ENCODE measurements around the gene ACTN4.

Gene ACTN4

DNA sequence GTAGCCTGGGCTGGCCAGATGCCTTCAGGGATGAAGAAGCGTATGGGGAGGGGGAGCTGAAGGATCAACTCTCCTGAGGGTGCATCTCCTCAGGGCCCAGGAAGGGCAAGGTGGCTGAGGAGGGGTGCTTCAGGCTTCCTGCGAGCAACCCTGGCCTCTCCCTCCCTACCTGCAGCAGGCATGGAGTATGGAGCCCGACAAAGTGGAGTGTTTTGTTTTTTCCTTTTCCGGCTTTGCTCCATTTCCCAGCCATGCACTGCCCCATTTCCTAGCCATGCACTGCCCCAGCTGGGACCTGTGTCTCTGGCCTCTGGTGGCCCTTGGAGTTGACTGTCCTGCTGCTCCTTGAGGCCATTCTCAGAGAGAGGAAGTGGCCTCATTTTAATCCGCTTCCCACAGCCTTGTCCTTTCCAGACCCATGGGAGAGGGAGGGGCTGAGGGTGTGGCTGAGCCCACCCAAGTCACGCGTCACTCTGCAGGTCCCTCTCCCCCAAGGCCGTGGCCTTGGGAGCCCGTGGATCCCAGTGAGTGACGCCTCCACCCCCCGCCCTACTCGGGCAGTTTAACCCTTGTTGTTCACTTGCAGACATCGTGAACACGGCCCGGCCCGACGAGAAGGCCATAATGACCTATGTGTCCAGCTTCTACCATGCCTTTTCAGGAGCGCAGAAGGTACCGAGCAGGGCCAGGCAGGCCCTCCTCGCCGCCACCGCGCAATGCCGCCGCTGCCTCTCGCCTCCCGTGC is 62.4 kb downstream of the ACTN4 start:
- DNase-seq (ENCODE audit: low spot score), result no peak

DNA sequence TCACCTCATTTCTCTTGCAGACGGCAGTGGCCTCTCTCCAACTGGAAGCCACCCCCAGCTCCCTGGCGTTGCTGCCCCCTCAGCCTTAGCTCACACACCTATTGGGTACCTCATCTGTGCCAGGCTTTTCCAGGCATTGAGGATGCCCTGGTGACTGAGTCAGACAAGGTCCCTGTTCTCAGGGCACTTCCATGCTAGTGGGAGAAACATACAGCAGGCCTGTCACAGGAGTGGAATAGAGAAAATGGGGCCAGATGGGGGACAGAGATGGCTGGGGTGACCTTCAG is 62.9 kb downstream of the ACTN4 start:
- DNase-seq (ENCODE audit: low spot score), result no peak

DNA sequence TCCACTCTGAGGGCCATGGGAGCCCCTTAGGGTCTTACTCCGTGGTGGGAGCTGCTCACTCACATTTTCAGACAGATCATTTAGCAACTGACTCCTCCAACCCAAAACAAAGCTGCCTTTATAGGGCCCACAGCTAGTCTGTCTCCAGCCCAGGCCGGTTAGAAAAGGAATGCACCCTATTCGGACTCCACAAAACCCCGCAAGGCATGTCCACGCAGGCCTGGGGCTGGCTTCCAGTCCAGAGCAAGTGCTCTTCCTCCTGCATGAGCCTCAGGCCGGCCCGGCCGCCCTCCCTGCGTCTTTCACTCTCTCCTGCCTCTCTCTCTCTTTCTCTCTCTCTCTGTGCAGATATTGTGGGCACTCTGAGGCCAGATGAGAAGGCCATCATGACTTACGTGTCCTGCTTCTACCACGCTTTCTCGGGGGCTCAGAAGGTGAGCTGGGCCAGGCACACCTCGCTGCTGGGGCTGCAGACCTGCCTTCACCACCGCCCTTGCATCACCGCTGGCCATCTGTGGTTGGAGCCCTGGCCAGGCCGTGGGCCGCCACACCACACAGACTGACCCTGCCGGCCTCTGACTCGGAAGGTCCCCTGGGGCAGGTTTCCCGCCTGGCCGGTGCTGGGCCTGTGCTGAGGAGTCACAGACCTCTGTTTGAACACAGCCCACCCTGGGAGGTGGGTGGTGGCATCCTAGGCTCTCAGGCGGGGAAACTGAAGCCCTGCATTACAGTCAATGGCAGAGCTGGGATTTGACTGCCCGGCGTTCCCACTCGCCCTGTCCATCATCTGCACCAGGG is 63.7 kb downstream of the ACTN4 start:
- no peak for DNase-seq (ENCODE audit: low spot score)

DNA sequence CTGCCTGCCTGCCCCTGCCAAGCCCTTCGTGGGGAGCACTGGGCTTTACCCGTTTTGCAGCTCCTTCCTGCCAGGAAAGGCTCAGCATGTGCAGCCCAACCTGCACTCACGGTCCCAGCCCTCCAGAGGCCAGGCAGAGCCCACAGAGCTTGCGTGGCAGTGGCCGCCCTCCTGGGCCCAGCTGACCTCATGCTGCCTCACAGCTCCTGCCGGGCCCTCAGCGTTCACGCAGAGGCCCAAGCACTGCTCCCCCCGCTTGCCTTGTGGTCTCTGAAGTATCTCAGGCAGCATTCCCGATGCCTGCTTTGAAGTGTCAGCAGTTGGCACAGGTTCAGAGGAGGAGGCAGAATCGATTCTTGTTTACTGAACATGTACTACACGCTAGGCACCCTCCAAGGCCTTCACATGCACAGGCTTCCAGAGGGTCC is 64.3 kb downstream of the ACTN4 start:
- DNase-seq (ENCODE audit: low spot score), result no peak

DNA sequence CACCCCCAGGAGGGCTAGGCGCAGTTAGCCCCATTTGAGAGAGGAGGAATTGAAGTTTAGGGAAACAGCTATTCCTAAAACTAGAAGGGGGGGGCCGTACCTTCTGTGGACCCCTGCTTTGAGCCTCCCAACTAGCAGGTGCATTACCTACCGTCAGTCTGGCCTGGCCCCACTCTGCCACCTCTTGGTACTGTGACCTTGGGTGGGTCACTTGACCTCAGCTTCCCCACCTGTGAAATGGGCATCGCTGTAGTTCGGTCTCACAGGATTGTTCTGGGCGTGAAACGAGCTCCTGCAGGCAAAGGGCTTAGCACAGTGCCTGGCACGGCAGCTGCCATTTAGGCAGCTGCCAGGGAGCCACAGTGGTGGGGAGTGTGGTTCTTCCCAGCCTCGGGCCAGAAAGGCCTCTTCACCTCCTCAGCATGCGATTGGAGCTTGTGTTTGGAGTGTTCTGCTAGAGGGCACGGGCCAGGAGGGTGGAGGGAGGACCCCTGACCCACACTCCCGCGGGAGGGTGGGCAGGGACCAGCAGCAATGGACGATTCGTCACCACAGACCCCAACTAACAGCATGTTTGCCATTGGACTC is 64.8 kb downstream of the ACTN4 start:
- DNase-seq (ENCODE audit: low spot score), result no peak

DNA sequence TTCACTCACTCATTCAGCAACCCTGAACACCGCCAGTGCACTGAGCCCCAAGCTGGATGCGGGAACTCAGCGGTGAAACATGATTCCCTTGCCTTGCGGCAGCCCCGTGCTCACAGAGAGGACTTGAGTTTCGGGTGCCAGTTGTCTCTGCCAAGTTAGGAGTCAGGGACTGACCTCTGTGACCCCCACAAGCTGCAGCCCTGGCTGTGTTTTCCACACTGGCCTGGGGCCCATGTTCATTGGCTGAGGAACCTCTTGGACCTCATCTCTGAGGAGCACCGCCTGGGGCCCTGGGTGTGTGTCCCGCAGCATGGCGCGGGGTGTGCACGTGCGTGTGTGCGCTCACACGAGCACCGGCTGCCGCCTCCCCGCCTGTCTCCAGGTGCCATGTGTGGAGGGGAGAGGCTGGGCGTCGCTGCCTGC is 65.8 kb downstream of the ACTN4 start:
- DNase-seq (ENCODE audit: low spot score), result no peak

DNA sequence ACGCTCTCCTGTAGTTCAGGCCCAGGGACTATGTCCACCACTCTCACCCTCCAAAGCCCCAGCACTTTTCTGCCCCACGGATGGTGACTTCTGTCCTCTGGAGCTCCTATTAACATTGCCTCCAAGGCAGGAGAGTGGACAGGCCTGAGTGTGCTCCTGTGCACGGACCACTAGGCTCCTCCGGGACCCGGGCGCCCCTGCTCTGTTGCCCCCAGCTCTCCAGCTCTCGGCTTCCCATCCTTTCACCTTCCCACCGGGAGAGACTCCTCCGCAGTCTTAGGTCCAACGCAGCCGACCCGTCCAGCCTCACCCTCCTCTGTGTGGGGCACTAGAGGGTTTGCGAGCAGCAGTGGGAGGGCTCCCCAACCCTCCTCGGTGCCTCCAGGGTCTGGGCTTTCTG is 66.4 kb downstream of the ACTN4 start:
- DNase-seq (ENCODE audit: low spot score), result no peak

DNA sequence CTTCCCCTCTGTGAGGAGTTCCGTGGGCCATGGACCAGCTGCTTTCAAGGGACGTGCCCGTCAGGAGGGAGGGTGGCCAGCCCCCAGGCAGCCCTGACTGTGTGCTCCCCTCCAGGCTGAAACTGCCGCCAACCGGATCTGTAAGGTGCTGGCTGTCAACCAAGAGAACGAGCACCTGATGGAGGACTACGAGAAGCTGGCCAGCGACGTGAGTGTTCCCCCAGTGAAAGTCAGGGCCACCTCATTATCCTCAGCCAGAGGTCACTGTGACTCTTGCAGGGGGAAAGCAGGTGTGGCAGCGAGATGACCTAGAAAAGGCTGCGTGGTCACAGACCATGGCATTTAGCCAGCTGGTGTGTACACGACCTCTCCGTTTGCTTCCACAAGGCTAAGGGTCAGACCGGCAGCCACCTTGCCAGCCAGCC is 66.9 kb downstream of the ACTN4 start:
- no peak for DNase-seq (ENCODE audit: low spot score)

DNA sequence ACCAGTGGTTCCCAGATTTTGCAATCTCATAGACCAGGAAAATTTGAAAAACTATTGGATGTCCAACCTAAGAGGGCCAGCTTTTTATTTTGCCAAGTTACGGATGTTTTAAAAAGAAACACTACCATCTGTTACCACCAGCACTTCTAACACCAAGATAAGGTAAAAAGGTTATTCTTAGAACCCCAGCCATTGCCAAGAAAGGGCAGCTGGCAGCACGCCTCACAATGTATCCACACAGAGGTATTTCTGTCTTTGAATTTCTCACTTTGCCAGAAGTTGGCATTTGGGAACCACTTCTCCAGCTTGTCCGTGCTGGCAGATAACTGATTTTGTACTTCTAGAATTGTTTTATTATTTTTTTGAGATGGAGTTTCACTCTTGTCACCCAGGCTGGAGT is 68.1 kb downstream of the ACTN4 start:
- no peak for DNase-seq (ENCODE audit: low spot score)

DNA sequence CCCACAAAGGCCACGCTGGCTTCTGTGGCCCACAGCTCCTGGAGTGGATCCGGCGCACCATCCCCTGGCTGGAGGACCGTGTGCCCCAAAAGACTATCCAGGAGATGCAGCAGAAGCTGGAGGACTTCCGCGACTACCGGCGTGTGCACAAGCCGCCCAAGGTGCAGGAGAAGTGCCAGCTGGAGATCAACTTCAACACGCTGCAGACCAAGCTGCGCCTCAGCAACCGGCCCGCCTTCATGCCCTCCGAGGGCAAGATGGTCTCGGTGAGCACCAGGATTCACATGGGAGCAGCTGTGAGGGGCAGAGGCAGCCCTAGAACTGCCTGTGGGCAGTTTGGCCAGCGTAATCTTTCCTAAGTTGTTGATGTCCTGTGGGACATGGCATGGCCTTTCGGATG is 69.6 kb downstream of the ACTN4 start:
- no peak for DNase-seq (ENCODE audit: low spot score)

DNA sequence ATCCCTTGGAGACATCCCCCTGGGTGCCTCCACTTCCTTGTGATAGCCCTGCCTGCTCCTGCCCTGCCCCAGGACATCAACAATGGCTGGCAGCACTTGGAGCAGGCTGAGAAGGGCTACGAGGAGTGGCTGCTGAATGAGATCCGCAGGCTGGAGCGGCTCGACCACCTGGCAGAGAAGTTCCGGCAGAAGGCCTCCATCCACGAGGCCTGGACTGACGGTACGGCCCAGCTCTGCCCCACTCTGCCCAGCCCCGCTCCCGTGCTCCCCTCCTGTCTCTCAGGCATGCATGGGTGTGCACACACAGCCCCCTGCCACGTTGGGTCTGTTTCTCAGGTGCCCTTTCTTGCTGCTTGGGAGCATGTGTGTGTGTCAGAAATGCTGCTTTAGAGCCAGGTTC is 70.4 kb downstream of the ACTN4 start:
- DNase-seq (ENCODE audit: low spot score), result no peak

DNA sequence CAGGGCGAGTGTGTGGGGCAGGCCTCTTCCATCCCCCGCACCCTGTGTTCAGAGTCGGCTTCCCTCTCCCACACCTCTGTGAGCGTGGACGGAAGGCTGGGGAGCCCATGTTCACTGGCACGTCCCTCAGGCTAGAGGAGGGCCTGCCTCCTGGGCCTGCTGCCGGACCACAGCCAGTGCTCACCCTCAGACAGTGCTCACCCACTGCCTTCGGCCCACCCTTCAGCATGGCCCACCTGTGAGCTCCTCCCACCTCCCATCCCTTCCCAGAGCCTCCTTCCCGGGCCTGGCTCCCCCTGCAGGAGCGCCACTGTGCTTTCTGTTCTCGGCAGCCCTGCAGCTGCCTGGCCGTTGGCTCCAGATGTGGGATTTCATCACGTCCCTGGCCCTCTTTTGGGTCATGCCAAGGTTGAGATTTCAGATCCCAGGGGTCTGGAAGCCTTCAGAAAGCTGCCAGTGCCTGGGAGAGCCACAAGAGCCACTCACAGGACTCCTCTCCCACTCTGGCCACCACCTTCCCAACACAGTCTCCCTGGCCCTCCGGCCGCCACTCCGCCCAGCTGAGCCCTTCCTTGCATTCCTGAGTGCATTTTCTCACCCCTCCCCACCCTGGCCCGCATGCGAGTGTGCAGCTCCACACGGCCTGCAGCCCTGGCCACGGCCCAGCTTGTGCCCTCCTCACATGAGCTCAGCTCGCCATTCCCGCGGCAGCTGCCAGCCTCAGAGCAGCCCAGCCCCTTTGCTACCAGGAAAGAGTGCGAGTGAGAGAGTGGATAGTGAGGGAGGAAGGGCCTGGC is 71.5 kb downstream of the ACTN4 start:
- peak; percentile 60 for DNase-seq (ENCODE audit: low spot score)

DNA sequence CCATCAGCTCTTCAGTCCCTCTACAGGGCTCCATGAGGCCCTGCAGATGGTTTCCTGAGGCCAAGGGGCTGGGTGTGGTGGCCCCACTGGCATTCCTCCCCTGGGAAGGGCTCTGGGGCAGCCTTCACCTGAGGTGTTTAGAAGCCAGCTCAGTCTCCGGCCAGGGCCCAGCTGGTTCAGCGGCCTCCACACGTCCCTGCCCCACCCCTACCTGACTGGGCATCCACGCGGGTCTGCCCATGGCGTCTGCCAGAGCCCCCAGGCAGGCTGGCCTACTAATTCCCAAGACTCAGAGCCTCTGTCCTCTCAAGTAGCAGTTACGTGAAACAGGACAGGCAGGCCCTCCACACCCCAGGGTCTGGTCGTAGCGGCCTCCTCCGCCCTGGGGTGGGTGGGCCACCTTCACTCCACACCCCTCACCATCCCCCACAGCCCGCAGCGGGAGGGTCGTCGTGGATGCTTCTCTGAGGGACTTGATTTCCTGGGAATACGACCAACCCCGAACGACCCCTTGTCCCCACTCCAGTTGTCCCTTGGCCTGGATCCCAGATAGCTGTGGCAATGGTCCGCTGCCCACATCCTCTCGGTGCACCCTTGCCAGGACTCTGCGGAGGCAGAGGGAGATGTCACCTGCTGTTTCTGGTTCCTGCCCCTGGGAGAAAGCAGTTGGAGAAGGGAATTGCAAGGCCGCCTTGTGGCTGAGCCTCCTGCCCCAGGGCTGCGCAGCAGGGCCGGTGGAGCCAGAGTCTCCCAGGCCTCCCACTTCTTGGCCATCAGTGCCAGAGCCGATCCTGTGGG is 72.5 kb downstream of the ACTN4 start:
- DNase-seq (ENCODE audit: low spot score), result no peak

DNA sequence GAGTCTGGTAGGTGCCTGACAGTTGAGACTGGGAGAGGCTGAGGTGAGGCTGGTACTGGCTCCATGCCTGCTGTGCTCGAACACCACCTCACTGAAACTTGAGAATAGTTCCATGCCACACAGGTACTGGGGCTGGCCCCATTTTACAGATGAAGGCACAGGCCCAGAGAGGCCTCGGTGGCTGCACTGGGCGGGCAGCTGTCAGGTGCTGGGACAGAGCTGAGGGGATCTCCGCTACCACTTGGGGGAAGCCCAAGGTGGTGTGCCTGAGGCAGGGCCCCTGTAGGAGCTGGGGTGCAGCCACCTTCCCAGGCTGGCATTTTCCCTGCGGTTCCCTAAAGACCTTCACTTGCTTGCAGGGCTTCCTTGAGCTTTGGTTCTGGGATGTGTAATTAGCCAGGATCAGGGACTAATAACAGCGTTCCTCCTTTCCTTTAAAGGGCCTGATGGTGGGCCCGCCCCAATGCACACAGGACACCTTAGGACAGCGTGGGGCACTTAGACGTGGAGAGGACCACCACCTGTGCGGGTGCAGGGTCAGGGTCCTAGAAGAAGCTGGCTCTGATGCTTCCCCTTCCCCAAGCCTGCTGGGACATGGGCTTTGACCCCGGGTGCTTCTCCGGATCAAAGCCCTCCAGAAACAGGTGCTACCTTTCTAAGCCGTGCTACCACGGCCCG is 73.2 kb downstream of the ACTN4 start:
- DNase-seq (ENCODE audit: low spot score), result no peak

DNA sequence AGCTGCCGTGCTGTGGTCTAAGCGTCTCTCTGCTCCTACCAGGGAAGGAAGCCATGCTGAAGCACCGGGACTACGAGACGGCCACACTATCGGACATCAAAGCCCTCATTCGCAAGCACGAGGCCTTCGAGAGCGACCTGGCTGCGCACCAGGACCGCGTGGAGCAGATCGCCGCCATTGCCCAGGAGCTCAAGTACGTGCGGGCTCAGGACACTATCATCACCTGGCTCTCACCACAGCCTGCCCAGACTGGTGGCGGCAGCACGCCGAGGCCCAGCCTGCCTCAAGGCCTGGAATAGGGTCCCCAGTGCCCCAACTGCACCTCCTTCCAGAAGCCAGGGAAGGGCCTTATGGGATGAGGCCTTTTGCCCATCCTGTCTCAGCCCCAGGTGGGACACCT is 74.0 kb downstream of the ACTN4 start:
- DNase-seq (ENCODE audit: low spot score), result no peak

DNA sequence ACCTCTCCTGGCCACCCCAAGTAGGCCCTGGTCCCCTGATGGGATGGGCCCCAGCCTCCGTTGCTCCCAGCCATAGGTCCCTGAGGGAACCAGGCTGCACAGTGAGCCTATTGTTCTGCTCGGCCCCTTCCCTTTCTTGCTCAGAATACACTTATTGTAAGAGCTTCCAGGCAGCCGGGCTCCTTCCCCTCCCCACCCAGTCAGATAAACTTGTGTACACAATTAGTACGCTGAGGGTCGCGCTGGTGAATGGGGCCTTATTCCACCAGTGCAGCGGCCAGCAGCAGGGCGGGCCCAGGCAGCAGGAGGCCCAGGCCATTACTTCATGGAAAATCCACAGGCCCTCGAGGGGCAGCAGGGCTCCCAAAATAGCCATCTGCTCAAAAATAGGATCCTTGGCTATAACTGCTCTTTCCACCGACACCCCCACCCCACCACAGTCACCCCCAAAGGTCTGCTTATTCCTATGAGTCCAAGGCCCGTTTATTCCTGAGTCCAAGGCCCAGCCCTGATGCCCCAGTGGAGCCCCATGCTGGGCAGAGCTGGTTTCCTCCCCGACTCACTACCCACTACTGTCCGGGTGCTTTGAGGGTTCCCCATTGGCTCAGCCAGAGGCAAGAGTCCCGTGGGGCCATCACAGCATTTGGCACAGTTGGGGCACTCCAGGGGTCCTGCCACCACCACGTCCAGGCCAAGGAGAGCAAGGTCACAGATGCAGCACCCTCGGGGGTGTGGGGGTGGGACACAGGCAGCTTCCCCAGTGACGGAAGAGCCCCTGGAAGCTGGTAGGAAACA is 74.7 kb downstream of the ACTN4 start:
- DNase-seq (ENCODE audit: low spot score), result no peak

DNA sequence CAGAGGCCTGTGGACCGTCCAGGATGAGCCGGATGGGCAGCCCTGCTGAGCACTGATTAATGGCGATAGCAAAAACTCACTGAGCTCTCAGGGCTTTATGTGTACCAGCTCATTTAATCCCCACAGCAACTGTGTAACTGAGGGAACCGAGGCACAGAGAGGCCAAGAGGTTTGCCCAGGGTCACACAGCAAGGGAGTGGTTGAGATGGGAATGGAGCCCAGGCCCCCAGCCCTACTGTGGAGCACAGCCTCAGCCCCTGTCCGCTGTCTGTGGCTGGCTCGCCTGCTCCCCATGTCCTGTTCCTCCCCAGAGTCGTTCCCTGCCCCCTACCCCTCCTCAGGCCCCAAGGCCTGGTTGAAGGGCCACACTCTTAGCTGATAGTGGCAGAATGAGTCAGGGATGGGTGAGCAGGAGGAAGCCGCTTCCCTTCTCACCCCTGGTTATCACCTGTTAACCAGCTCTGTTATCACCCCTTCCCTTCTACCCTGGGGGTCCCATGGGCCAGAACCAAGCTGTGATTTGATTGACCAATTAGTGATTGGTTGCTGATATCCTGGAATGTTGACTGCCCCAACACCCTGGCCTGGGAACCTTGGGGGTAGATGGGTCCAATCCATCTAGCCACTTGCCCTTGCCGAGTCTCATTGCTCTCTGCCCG is 75.6 kb downstream of the ACTN4 start:
- no peak for DNase-seq (ENCODE audit: low spot score)

DNA sequence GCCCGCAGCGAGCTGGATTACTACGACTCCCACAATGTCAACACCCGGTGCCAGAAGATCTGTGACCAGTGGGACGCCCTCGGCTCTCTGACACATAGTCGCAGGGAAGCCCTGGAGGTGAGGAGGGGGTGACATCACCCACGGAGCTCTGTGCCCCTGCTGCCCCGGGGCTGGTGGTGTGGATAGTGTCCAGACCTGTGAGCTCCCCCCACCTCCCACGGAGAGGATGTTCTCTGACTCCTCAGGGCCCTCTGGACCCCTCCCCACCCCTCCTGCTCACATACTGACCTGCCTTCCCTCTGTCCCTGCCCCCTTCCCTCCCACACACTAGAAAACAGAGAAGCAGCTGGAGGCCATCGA is 76.1 kb downstream of the ACTN4 start:
- DNase-seq (ENCODE audit: low spot score), result no peak

DNA sequence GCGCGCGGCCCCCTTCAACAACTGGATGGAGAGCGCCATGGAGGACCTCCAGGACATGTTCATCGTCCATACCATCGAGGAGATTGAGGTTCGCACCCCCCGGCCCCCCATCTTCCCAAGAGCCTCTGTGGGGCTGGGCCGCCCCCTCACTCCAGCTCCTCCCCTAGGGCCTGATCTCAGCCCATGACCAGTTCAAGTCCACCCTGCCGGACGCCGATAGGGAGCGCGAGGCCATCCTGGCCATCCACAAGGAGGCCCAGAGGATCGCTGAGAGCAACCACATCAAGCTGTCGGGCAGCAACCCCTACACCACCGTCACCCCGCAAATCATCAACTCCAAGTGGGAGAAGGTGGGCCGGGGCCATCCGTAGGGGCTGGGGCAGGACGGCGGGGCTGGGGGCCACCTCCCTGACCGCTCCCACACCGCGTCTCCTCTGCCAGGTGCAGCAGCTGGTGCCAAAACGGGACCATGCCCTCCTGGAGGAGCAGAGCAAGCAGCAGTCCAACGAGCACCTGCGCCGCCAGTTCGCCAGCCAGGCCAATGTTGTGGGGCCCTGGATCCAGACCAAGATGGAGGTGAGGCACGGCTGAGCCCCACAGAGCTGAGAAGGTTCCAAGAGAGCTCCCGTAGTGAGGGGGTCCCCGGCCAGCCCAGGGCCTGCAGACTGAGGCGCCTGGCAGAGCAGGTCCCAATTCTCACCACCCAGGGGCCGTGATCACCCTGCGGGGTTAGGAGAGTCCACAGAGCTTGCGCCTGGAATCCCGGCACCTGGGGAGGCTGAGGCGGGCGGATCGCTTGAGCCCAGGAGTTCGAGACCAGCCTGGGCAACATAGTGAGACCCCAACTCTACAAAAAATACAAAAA is 76.8 kb downstream of the ACTN4 start:
- no peak for DNase-seq (ENCODE audit: low spot score)
